SU-DHL-6 (cell line): ENCODE results near the gene TBK1.

Source experiments
- H2AFZ ChIP-seq: fragments of 200-600 bp; sonication (generic); 2 replicates; pipeline ENCODE4 v1.6.1; 2014; ENCODE audit warnings: low read depth, mild to moderate bottlenecking, moderate library complexity, mixed read lengths, antibody characterized with exemption, low read length; ENCODE audit not compliant: severe bottlenecking
- H3F3A ChIP-seq: fragments of 200-600 bp; shearing (Covaris generic); 2 replicates; pipeline ENCODE4 v1.6.0; 2016; ENCODE audit warnings: antibody characterized with exemption, mild to moderate bottlenecking; ENCODE audit not compliant: insufficient read depth
- H3K27ac ChIP-seq: fragments of 200-600 bp; sonication (generic); 2 replicates; pipeline ENCODE4 v1.5.1; 2016; ENCODE audit warnings: low read depth, mild to moderate bottlenecking, low read length, moderate library complexity, mixed read lengths
- H3K27me3 ChIP-seq: fragments of 200-600 bp; sonication (generic), shearing (Covaris generic); 2 replicates; pipeline ENCODE4 v1.6.0; 2014; ENCODE audit warnings: mild to moderate bottlenecking, low read length
- H3K36me3 ChIP-seq: fragments of 200-600 bp; sonication (generic); 2 replicates; pipeline ENCODE4 v1.6.1; 2014; ENCODE audit warnings: mild to moderate bottlenecking, low read length, mixed read lengths
- H3K4me2 ChIP-seq: fragments of 300-600, 200-600 bp; shearing (Covaris generic), sonication (generic); 2 replicates; pipeline ENCODE4 v1.6.0; 2014; ENCODE audit warnings: low read length, low read depth, mild to moderate bottlenecking; ENCODE audit not compliant: poor library complexity, severe bottlenecking
- H3K4me3 ChIP-seq: fragments of 200-600 bp; sonication (generic); 2 replicates; pipeline ENCODE4 v1.5.1; 2014; ENCODE audit warnings: antibody characterized with exemption, low read length, mild to moderate bottlenecking, mixed read lengths; ENCODE audit not compliant: insufficient read depth, poor library complexity, severe bottlenecking
- H3K79me2 ChIP-seq: fragments of 200-600 bp; sonication (generic); 2 replicates; pipeline ENCODE4 v1.6.1; 2014; ENCODE audit warnings: mild to moderate bottlenecking, low read length, moderate library complexity; ENCODE audit not compliant: insufficient read depth
- H3K9ac ChIP-seq: fragments of 200-600 bp; sonication (generic); 2 replicates; pipeline ENCODE4 v1.7.0; 2014; ENCODE audit warnings: mild to moderate bottlenecking, low read length
- H3K9me2 ChIP-seq: fragments of 200-600 bp; sonication (generic); replicated peaks from 2 replicates; pipeline ENCODE4 v1.6.1; 2014; ENCODE audit warnings: low read length; ENCODE audit not compliant: insufficient read depth
- H3K9me3 ChIP-seq: fragments of 200-600 bp; sonication (generic); 2 replicates; pipeline ENCODE4 v1.6.1; 2014; ENCODE audit warnings: low read length, mixed read lengths; ENCODE audit not compliant: insufficient read depth
- H4K20me1 ChIP-seq: fragments of 200-600 bp; sonication (generic); 2 replicates; pipeline ENCODE4 v1.6.1; 2014; ENCODE audit warnings: low read depth, mild to moderate bottlenecking, antibody characterized with exemption, low read length, moderate library complexity, mixed read lengths
- CTCF ChIP-seq: fragments of 200-600 bp; sonication (generic); IDR thresholded peaks from one replicate; pipeline ENCODE4 v1.5.1; 2017; ENCODE audit warnings: antibody characterized with exemption, mild to moderate bottlenecking, low read length, moderate library complexity; ENCODE audit not compliant: insufficient read depth, poor library complexity, severe bottlenecking
- EZH2phosphoT487 ChIP-seq: fragments of 200-600 bp; sonication (generic), shearing (Covaris generic); conservative IDR thresholded peaks from 2 replicates; pipeline ENCODE4 v1.6.1; 2018; ENCODE audit warnings: mild to moderate bottlenecking, antibody characterized with exemption, low read length, moderate library complexity, mixed read lengths

TBK1 gene

DNA sequence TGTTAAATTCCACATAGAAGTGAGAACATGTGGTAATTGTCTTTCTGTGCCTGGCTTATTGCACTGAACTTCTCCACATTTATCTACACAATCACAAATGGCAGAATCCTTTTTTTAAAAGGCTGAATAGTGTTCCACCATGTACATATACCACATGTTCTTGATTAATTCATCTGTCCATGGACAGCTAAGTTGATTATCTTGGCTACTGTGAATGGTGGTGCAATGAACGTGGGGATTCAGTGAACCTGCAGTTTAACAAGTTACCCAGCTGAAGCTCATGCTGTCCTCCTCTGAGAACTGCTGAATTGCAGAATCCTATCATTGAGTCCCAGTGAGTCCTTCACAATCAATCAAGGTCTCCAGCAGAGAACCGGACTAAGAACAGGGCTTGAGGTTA, 74.9 kb downstream of the TBK1 start:
- Histone ChIP-seq H3K9me2 (no peaks in the 10 kb centered on the region), H3K27ac (no peak overlapping the region), H4K20me1 (no peaks in the 10 kb centered on the region), H3K4me3 (no peak overlapping the region), H3K36me3 (no peaks in the 10 kb centered on the region), H3K9ac (no peak overlapping the region), H3F3A (no peaks in the 10 kb centered on the region), H3K27me3 (no peaks in the 10 kb centered on the region), H3K9me3 (no peaks in the 10 kb centered on the region), H3K79me2 (no peaks in the 10 kb centered on the region), H2AFZ (no peak overlapping the region), H3K4me2 (no peak overlapping the region)
- no peak for TF ChIP-seq EZH2phosphoT487
- no peak for TF ChIP-seq CTCF

DNA sequence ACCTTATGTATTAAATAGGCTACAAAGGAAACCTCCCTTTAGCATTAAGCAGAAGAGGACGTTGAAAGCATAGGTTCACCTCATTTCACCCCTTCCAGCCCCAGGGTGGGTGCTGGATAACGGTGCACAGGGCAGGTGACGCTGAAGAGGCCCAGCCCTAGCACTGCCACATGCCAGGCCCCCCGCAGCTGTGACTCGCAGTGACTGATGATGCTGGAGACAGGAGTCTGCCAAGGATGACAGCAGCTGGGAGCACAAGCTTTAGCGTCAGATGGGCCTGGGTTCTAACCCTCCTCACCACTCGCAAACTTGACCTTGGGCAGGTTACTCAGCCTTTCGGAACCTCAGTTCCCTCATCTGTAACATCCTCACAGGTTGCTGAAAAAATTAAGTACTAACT, 76.7 kb downstream of the TBK1 start:
- H3K4me2 ChIP-seq, result no peak overlapping the region
- no peaks in the 10 kb centered on the region for H3K36me3 ChIP-seq
- no peaks in the 10 kb centered on the region for H3K9me3 ChIP-seq
- H3K9me2 ChIP-seq, result no peaks in the 10 kb centered on the region
- H2AFZ ChIP-seq, result no peak overlapping the region
- no peak overlapping the region for H3K27ac ChIP-seq
- no peaks in the 10 kb centered on the region for H4K20me1 ChIP-seq
- H3K27me3 ChIP-seq, result no peaks in the 10 kb centered on the region
- H3K79me2 ChIP-seq, result no peaks in the 10 kb centered on the region
- no peak overlapping the region for H3K4me3 ChIP-seq
- TF ChIP-seq EZH2phosphoT487 (no peak), CTCF (no peak)
- no peak overlapping the region for H3K9ac ChIP-seq
- H3F3A ChIP-seq, result no peaks in the 10 kb centered on the region

DNA sequence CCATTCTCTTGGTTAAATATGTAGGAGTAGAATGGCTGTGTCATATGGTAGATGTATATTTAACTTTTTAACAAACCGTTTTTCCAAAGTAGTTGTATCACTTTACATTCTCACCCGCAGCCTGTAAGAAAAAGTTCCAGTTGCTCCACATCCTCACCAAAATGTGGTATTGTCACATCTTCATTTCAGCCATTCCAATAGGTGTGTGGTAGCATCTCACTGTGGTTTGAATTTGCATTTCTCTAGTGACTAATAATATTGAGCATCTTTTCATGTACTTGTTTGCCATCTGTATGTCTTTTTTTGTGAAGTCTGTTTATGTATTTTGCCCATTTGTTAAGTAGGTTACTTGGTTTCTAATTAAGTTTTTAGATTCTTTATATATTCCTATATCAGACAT, 78.6 kb downstream of the TBK1 start:
- no peak for TF ChIP-seq CTCF
- no peak for TF ChIP-seq EZH2phosphoT487
- H3K27ac ChIP-seq, result no peak overlapping the region
- H2AFZ ChIP-seq, result no peak overlapping the region
- H3K79me2 ChIP-seq, result no peaks in the 10 kb centered on the region
- H4K20me1 ChIP-seq, result no peaks in the 10 kb centered on the region
- no peaks in the 10 kb centered on the region for H3K9me2 ChIP-seq
- H3K4me3 ChIP-seq, result no peak overlapping the region
- H3K27me3 ChIP-seq, result no peaks in the 10 kb centered on the region
- H3K36me3 ChIP-seq, result no peaks in the 10 kb centered on the region
- H3F3A ChIP-seq, result no peaks in the 10 kb centered on the region
- no peaks in the 10 kb centered on the region for H3K9me3 ChIP-seq
- no peak overlapping the region for H3K9ac ChIP-seq
- H3K4me2 ChIP-seq, result no peak overlapping the region
